HUES48 (cell line): ENCODE results near the gene MTMR3.
"Not testable (repeated sequence)": the region's sequence is repeated elsewhere in the genome, so short reads cannot be mapped to it uniquely, and the experiment has no call there.

Experiments used
- H3K27ac ChIP-seq: one replicate; pipeline ENCODE4 v1.7.0; 2013; ENCODE audit warnings: low read depth, low read length, inconsistent platforms
- H3K27me3 ChIP-seq: 2 replicates; pipeline ENCODE4 v1.6.1; 2013; ENCODE audit warnings: mild to moderate bottlenecking, low read length; ENCODE audit not compliant: control insufficient read depth, insufficient read depth
- H3K36me3 ChIP-seq: 2 replicates; pipeline ENCODE4 v1.6.1; 2013; ENCODE audit warnings: low read length; ENCODE audit not compliant: control insufficient read depth, insufficient read depth
- H3K4me1 ChIP-seq: 2 replicates; pipeline ENCODE4 v1.6.1; 2013; ENCODE audit warnings: mild to moderate bottlenecking, low read length; ENCODE audit not compliant: control insufficient read depth, insufficient read depth
- H3K4me3 ChIP-seq: 2 replicates; pipeline ENCODE4 v1.5.1; 2013; ENCODE audit warnings: mild to moderate bottlenecking, low read depth, low read length
- H3K9ac ChIP-seq: 2 replicates; pipeline ENCODE4 v1.6.1; 2013; ENCODE audit warnings: mild to moderate bottlenecking, low read depth, low read length, moderate library complexity
- H3K9me3 ChIP-seq: 2 replicates; pipeline ENCODE4 v1.6.1; 2013; ENCODE audit warnings: low read length; ENCODE audit not compliant: control insufficient read depth, insufficient read depth

MTMR3 gene

DNA sequence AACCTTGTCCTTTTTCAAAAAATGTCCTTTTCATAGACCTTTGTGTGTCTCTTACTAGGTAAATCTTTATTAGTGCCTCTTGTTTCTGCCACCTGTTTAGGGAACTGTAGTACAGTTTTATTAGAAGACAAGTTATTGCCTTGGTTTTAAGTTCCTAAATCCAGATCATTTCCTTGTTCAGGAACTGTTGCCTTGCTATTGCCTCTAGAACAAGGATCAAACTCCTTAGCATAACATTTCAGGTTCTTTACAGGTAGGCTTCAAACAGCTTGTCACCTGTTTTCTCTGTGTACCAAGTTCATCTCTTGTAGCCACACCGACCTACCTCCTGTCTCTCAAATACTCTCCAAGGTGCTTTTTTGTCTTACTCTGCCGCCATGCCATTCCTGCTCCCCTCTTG is 75.2 kb downstream of the MTMR3 start:
- no peak overlapping the region for H3K9ac ChIP-seq

GRCh38 chr22:29964776-29965175 is 81.8 kb downstream of the MTMR3 start:
- no peak overlapping the region for H3K9ac ChIP-seq
- H3K4me3 ChIP-seq = no peak overlapping the region
- H3K27me3 ChIP-seq = no peaks in the 10 kb centered on the region
- H3K9me3 ChIP-seq = no peaks in the 10 kb centered on the region
- peaks cover 5% of the 10 kb centered on the region; the same call in 1 of the 2 replicates for H3K4me1 ChIP-seq
- peaks cover 5% of the 10 kb centered on the region; the same call in 1 of the 2 replicates for H3K36me3 ChIP-seq
- H3K27ac ChIP-seq = no peak overlapping the region

More for the DNA sequence above, 75.2 kb downstream of the MTMR3 start:
- Histone ChIP-seq H3K27ac (no peak overlapping the region), H3K9me3 (no peaks in the 10 kb centered on the region), H3K4me1 (peaks cover 2% of the 10 kb centered on the region; the same call in 1 of the 2 replicates), H3K4me3 (no peak overlapping the region), H3K27me3 (no peaks in the 10 kb centered on the region), H3K36me3 (peaks cover 5% of the 10 kb centered on the region; the same call in 1 of the 2 replicates)

DNA sequence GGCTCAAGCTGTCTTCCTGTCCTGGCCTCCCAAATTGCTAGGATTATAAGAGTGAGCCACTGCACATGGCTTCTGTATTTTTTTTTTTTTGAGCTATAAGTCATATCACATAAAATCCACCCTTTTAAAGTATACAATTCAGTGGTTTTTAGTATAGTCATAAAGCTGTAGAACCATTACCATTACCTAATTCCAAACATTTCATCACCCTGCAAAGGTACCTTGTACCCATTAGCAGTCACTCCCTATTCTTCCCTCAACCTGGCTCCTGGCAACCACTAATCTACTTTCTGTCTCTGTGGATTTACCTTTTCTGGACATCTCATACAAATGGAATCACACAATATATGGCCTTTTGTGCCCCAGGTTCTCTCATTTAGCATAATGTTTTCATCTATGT is 84.5 kb downstream of the MTMR3 start:
- no peaks in the 10 kb centered on the region for H3K9me3 ChIP-seq
- no peak overlapping the region for H3K4me3 ChIP-seq
- H3K27ac ChIP-seq = no peak overlapping the region
- peaks cover 8% of the 10 kb centered on the region; the same call in 1 of the 2 replicates for H3K4me1 ChIP-seq
- H3K27me3 ChIP-seq = no peaks in the 10 kb centered on the region
- H3K9ac ChIP-seq = no peak overlapping the region
- peaks cover 3% of the 10 kb centered on the region; the same call in 1 of the 2 replicates for H3K36me3 ChIP-seq

DNA sequence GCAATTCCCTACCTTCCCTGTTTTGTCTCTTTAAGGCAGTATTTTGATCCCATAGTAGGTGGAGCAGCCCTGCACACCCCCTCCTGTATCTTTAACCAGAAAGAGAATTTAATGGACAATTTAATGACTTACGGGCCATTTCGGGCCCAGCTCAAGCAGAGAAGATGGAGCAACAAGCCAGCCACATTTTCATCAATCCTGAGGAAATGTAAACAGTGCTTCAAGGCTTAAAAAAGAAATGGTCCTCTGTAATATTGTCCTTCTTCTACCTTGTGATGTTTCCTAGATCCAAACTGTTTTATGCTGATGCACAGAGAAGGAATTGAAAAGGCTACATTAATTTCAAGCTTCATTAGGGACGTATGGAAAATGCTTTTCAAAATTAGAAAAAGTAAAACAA is 88.6 kb downstream of the MTMR3 start:
- Histone ChIP-seq H3K36me3 (no peaks in the 10 kb centered on the region), H3K9me3 (no peaks in the 10 kb centered on the region), H3K9ac (no peak overlapping the region), H3K27ac (no peak overlapping the region), H3K27me3 (no peaks in the 10 kb centered on the region), H3K4me1 (peaks cover 3% of the 10 kb centered on the region; the same call in 1 of the 2 replicates), H3K4me3 (no peak overlapping the region)

- no peak overlapping the region for H3K9ac ChIP-seq
- H3K27ac ChIP-seq = no peak overlapping the region
- H3K4me1 ChIP-seq = peaks cover 3% of the 10 kb centered on the region; the same call in 1 of the 2 replicates
- H3K9me3 ChIP-seq = no peaks in the 10 kb centered on the region
- no peaks in the 10 kb centered on the region for H3K36me3 ChIP-seq
- no peak overlapping the region for H3K4me3 ChIP-seq
- no peaks in the 10 kb centered on the region for H3K27me3 ChIP-seq
Measured at GRCh38 chr22:29972121-29972520, 89.1 kb downstream of the MTMR3 start.

GRCh38 chr22:29973269-29973668 is 90.3 kb downstream of the MTMR3 start:
- Histone ChIP-seq H3K27ac (no peak overlapping the region), H3K27me3 (no peaks in the 10 kb centered on the region), H3K9me3 (no peaks in the 10 kb centered on the region), H3K36me3 (0 out of 2 replicates have a peak, but pooled peaks cover 6% of the 10 kb centered on the region), H3K9ac (no peak overlapping the region), H3K4me1 (peaks cover 3% of the 10 kb centered on the region; the same call in 1 of the 2 replicates), H3K4me3 (no peak overlapping the region)

GRCh38 chr22:29973680-29974079 is 90.7 kb downstream of the MTMR3 start:
- not testable (repeated sequence) for H3K9ac ChIP-seq, H3K4me1 ChIP-seq, H3K9me3 ChIP-seq, H3K27ac ChIP-seq, H3K4me3 ChIP-seq, H3K36me3 ChIP-seq, H3K27me3 ChIP-seq

DNA sequence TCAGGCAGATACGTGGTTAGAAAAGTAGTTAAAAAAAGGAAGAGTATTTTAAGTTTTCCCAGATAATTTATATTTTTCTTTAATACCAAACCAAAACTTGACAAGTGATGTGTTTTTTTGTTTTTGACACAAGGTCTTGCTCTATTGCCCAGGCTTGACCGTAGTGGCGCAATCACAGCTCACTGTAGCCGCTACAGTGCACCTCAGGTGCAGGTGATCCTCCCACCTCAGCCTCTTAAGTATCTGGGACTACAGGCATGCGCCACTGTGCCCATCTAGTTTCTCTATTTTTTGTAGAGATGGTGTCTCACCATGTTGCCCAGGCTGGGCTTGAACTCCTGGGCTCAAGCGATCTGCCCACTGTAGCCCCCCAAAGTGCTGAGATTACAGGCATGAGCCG is 92.5 kb downstream of the MTMR3 start:
- Histone ChIP-seq H3K9me3 (no peaks in the 10 kb centered on the region), H3K9ac (no peak overlapping the region), H3K27ac (no peak overlapping the region), H3K36me3 (peaks cover 25% of the 10 kb centered on the region), H3K4me3 (no peak overlapping the region), H3K27me3 (no peaks in the 10 kb centered on the region), H3K4me1 (peaks cover 3% of the 10 kb centered on the region; the same call in 1 of the 2 replicates)

DNA sequence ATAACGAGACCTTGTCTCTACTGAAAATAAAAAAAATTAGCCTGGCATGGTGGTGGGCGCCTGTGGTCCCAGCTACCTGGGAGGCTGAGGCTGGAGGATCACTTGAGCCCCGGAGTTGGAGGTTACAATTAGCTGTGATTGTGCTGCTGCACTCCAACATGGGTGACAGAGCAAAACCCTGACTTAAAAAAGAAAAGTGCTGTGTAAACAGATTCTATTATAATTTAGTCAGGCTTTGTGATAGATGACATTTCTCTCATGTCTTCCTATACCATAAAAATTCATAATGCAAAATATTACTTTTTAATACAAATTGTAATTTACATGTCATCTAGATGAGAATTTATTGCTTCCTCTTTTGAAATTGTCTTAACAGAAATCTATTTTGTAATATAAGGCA is 94.1 kb downstream of the MTMR3 start:
- no peaks in the 10 kb centered on the region for H3K4me1 ChIP-seq
- peaks cover 33% of the 10 kb centered on the region for H3K36me3 ChIP-seq
- H3K9ac ChIP-seq = no peak overlapping the region
- H3K27me3 ChIP-seq = no peaks in the 10 kb centered on the region
- H3K27ac ChIP-seq = no peak overlapping the region
- no peaks in the 10 kb centered on the region for H3K9me3 ChIP-seq
- no peak overlapping the region for H3K4me3 ChIP-seq

DNA sequence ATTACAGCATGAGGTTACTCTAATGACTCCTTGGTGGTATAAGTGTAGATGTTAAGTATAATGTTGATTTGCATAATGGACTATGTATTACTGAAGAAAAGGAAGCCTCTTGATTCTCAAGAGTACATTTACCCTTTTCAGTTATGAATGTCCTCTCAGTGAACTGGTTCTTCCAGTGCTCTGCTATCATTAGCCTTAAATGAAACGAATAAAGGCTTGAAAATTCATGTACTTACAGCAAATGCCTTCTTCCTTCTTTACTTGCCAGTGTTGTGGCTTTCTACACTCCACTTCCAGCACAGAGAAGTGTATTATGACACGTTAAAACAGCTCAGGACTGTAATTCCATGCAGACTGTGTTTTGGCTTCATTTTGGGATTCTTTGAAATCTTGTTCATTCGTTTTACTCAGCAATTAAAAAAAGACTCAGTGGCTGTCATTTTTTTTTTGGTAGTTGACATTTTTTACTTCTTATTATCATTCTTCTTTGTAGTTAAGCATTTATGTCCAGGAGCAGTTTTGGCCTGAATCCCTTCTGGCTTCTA is 96.9 kb downstream of the MTMR3 start:
- no peak overlapping the region for H3K9ac ChIP-seq
- no peak overlapping the region for H3K27ac ChIP-seq
- peaks cover 33% of the 10 kb centered on the region for H3K36me3 ChIP-seq
- no peak overlapping the region for H3K4me3 ChIP-seq
- no peaks in the 10 kb centered on the region for H3K9me3 ChIP-seq
- H3K27me3 ChIP-seq = no peaks in the 10 kb centered on the region
- no peaks in the 10 kb centered on the region for H3K4me1 ChIP-seq

DNA sequence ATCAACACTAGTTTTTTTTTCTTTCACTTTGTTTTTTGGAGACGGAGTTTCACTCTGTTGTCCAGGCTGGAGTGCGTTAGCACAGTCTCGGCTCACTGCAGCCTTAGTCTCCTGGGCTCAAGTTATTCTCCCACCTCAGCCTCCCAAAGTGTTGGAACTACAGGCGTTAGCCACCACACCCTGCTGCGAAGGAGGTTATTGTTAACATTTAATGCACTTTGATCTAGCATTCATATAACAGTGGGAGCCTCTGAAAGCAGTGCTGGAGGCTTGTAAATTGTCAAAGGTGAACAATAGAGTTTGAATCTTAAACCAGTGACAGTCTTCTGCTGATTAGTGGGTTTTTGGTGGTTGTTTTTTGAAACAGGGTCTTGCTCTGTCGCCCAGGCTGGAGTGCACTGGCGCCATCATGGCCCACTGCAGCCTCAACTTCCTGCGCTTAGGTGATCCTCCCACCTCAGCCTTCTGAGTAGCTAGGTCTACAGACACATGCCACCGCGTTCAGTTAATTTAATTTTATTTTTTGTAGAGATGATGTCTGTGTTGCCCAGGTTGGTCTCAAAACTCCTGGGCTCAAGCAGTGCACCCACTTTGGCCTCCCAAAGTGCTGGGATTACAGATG is 100.4 kb downstream of the MTMR3 start:
- no peaks in the 10 kb centered on the region for H3K9me3 ChIP-seq
- H3K4me3 ChIP-seq = no peak overlapping the region
- H3K27ac ChIP-seq = no peak overlapping the region
- peaks cover 8% of the 10 kb centered on the region; the same call in 1 of the 2 replicates for H3K4me1 ChIP-seq
- no peak overlapping the region for H3K9ac ChIP-seq
- peaks cover 26% of the 10 kb centered on the region for H3K36me3 ChIP-seq
- H3K27me3 ChIP-seq = no peaks in the 10 kb centered on the region
